Mononuclear cell (primary cell): ENCODE results near the gene INPP5A. TPM values are rescaled to one million over a fixed set of nuclear protein-coding genes. Genes with fewer than 3 reads are reported as not detected.

Source experiments
- H3K27me3 ChIP-seq: 2 replicates; pipeline ENCODE4 v1.6.0; 2011; ENCODE audit warnings: low read length, control low read depth; ENCODE audit not compliant: insufficient read depth
- H3K4me1 ChIP-seq: 2 replicates; pipeline ENCODE4 v1.5.1; 2011; ENCODE audit warnings: mild to moderate bottlenecking, low read length, control low read depth; ENCODE audit not compliant: insufficient read depth
- H3K4me3 ChIP-seq: 2 replicates; pipeline ENCODE4 v1.5.1; 2011; ENCODE audit warnings: mild to moderate bottlenecking, low read length, moderate library complexity
- H3K9me3 ChIP-seq: 2 replicates; pipeline ENCODE4 v1.5.1; 2011; ENCODE audit warnings: low read depth, mild to moderate bottlenecking, control low read depth, low read length
- total RNA-seq: library from RNA; depleted of rRNA; stranded (reverse); fragments of >200 nt; gene quantifications from one replicate; pipeline ENCODE4 v1.2.3, GENCODE V29; 2012

INPP5A gene
- total RNA-seq, 1 donor = 18.6 TPM

DNA sequence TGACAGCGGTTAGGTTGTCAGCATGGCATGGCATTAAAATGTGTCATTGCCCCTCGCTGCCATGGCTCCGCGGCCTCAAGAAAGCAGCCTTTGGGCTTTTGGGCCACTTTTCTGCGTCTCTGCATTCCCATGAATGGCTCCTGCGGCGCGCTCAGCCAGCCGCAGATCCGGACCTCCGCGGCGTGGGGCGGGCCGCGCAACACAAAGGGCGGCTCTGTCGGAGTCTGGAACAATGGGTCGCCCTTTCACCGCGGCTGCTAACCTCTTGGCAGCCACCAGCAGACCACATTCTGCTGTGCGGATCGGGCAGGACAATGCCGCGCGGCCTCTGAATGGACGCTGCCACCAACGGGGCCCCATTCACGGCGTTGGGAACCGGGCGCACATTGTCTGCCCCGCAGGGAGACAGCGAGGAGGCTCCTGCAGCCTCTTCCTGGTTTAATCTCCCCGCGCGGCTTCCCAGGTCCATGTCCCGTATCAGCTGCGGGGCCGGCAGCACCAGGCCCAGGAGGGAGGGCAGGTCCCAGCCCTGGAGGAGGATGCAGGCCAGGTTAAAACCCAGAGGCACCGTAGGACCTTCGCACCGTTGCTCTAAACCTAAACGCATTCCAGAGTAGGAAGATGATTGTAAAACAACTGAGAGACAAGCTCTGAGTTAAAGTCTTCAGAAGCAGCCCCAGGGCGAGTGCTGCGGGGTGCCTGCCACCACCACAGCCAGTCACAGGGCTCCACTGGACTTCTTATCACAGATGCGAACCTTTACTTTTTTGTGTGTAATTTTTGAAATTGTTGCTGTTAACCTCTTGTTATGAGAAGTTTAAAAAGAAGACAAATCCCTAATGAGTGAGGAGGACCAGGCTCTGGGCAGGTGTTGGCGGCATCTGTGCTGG is 176.8 kb downstream of the INPP5A start:
- Histone ChIP-seq H3K4me3 (no peak overlapping the region), H3K4me1 (no peaks in the 10 kb centered on the region), H3K27me3 (no peaks in the 10 kb centered on the region), H3K9me3 (no peaks in the 10 kb centered on the region)

DNA sequence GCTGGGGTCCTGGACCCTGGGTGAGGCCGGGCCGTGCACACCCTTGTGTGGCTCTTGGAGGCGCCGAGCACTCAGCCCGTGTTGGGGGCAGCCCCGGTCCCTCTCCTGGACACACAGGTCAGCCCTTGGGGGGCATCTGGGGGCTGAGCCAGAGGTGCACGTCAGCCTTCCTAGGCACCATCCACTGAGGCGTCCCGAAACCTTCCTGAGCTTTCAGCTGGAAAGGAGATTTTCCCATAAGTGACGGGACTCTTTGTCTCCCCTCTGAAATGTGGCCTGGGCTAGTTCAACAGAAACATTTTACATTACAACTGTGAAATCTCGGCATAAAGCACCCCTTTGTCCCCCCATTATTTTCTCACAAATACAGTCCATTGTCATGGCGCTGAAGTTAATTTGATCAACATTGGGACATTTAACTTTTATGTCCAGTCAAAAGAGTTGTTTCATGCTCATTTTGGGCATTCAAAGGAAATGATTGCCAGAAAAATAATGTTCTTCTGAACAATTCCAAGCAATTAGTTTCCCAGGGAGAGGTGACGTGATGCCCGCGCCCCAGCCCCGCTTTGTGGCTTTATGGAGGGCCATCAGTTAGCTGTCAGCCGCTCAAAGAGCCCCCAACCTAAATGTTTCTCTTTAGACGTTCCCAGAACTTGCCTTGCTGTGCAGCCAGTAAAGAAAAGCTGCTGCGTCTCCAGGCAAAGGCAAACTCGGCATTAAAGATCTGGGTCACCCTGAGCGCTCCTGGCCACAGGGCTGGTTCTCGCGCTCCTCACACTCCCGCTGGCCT is 177.6 kb downstream of the INPP5A start:
- H3K4me1 ChIP-seq = no peaks in the 10 kb centered on the region
- H3K9me3 ChIP-seq = no peaks in the 10 kb centered on the region
- H3K4me3 ChIP-seq = no peak overlapping the region
- H3K27me3 ChIP-seq = no peaks in the 10 kb centered on the region

DNA sequence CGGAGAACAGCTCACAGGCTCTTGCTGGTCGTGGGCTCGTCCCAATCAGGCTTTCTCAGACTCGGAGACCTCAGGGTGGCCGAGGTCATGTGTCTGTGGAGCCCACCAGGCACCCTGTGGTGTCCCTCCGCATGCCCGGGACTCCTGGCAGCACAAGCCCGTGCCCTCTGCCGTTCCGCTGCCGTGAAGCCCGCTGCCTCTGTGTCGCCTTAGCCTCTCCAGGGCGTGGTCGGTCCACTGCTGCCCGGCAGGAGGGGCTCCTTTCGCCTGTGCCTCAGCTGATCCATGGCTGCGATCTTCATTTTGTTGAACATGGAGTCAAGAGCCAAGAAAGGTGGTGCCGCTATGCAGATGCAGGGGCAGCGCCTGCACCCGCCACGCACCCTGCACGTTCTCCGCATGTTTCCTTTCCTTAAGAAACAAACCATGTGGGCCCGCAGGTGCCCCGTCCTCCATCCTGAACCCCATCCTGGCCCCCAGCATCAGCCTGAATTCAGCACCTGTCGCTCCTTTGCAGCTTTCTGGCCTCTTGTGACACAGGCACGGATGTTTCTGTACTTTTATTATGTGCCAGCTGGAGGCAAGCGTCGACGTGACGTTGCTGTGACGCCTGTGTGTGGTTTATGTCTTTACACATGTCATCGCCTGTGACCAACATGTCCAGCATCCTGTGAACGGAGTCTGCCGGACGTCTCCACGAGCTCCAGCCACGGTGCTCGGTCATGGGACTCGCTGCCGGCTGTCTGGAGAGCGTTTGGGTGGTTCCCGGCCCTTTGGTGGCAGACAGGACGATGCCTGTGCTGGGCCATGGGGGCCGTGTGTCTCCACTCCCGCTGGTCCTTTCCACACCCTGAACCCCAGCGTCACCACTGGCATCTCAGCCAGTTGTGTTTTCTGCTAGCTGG is 178.4 kb downstream of the INPP5A start:
- Histone ChIP-seq H3K9me3 (no peaks in the 10 kb centered on the region), H3K4me1 (no peaks in the 10 kb centered on the region), H3K4me3 (no peak overlapping the region), H3K27me3 (no peaks in the 10 kb centered on the region)

DNA sequence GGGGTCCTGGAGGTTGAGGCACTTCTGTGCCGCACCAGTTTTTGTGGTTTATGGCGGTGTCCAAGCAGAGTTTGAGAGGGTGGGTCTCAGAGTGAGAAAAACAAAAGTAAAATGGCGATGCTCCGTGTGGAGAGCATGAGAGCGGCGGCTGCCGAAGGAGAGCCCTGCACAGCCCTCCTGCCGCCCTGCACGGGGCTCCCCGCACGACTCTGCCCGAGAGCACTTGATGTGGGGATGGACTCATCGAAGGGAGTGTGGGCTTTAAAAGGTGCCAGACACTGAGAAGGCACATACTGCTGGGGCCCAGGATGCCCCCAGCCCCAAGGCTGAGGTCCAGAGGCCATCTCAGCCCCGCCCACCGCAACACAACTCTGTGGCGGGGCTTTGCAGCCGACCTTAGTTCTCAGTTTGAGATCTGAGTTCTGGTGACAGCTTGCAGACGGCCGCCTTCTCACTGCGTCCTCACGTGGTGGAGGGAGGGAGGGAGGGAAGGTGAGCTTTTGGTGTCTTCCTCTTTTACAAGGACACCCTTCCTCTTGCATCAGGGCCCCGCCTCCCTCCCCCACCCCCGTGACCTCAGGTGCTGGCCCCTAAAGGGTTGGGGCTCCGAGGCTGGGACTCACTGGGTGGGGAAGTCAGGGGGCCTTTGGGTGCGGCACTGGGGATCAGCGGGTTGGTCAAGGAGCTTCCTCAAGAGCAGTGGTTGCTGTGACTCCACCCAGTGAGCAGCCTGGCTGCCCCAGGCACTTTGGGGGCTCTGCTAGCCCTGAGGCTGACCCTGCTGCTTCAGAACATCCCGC is 179.3 kb downstream of the INPP5A start:
- no peaks in the 10 kb centered on the region for H3K27me3 ChIP-seq
- H3K4me3 ChIP-seq = no peak overlapping the region
- no peaks in the 10 kb centered on the region for H3K4me1 ChIP-seq
- H3K9me3 ChIP-seq = no peaks in the 10 kb centered on the region

DNA sequence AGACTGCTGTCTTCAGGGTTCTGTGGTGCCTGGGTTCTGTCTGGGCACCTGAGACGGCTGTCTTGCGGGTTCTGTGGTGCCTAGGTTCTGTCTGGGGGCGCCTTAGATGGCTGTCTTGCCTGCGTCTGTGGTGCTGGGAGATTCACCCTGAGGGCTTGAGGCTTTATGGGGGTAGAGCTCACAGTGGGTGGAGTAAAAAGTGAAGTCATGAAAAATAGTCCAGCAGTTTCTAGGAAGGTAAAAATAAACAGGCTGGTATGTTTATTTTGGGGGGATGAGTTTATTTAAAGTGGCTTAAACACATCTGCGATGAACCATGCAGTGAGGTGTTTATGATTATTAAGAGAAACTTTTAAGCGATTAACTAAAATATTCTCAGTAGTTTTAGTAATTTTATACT is 184.1 kb downstream of the INPP5A start:
- no peaks in the 10 kb centered on the region for H3K27me3 ChIP-seq
- no peaks in the 10 kb centered on the region for H3K4me1 ChIP-seq
- no peaks in the 10 kb centered on the region for H3K9me3 ChIP-seq
- H3K4me3 ChIP-seq = no peak overlapping the region

DNA sequence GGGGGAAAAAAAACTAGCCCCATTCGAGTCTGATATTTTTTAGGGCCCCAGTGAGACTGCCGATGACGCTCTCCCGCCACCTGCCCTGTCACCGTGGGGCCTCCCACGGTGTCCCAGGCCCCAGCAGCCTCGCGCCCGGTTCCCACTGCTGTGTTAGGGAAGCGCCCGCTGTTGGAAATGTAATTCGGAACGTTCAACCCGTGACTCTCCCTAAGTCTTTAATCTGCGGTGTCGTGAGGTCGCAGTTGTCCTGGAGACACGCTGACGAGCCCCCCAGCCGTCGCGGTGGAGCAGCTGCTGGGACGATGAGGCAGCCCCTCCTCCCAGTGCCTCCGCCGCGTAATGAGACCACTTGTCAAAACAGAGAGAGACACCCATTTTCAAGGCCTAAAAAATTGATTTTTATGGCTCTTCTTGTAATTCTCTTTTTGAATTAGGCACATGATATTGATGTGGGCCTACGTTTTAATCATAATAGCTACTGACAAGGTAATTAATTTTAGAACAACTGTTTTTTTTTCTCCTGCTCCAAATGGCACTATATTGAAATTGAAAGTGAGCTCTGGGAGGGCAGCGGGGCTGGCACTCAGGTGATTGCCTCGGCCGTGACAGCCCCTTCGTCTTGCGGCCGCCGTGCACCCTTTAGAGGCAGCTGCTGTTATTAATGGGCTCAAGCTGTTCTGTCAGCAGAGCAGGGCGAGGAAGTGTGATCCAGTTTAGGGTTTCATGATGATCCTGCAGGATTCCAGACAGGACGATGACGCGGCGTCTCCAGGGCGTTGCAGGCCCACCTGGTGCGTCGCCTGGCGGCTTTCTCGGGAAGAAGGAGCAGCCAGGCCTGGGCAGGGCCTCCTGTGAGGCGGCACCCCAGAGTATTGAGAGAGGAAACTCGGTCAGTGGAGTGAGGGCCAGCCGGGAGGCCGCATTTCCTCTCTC is 185.1 kb downstream of the INPP5A start:
- H3K27me3 ChIP-seq = no peaks in the 10 kb centered on the region
- H3K4me3 ChIP-seq = no peak overlapping the region
- no peaks in the 10 kb centered on the region for H3K9me3 ChIP-seq
- H3K4me1 ChIP-seq = no peaks in the 10 kb centered on the region

DNA sequence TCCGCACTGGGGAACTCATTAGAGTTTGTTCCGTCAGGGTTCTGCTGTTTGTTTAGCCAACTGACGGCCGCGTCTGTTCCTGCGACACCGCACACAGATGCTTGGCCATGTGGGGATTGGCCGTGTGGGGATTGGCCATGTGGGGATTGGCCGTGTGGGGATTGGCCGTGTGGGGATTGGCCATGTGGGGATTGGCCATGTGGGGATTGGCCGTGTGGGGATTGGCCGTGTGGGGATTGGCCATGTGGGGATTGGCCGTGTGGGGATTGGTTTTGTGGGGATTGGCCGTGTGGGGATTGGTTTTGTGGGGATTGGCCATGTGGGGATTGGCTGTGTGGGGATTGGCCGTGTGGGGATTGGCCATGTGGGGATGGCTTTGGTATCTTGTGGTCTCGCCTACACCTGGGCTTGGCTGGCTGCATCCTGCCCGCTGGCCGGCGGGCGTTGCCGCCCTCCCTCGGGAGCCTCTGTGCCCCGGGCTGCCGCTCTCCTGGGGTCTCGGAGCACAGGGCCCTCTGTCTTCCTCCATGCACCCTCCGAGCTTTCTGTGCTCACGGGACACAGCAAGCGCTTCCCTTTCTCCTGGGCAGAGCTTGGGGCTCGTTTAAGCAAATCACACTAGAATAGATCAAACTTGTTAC is 185.9 kb downstream of the INPP5A start:
- H3K4me3 ChIP-seq = no peak overlapping the region
- H3K4me1 ChIP-seq = no peaks in the 10 kb centered on the region
- no peaks in the 10 kb centered on the region for H3K27me3 ChIP-seq
- no peaks in the 10 kb centered on the region for H3K9me3 ChIP-seq

DNA sequence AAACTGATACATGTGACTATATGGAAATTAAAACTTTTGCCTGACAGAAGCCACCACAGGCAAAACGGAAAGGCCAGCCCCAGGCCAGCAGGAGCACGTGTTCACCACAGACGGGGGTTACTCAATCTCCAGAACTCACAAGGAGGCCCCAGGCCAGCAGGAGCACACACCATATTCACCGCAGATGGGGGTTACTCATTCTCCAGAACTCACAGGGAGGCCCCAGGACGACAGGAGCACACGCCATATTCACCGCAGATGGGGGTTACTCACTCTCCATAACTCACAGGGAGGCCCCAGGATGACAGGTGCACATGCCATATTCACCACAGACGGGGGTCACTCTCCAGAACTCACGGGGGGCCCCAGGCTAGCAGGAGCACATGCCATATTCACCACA is 186.9 kb downstream of the INPP5A start:
- Histone ChIP-seq H3K9me3 (no peaks in the 10 kb centered on the region), H3K4me1 (no peaks in the 10 kb centered on the region), H3K4me3 (no peak overlapping the region), H3K27me3 (no peaks in the 10 kb centered on the region)

DNA sequence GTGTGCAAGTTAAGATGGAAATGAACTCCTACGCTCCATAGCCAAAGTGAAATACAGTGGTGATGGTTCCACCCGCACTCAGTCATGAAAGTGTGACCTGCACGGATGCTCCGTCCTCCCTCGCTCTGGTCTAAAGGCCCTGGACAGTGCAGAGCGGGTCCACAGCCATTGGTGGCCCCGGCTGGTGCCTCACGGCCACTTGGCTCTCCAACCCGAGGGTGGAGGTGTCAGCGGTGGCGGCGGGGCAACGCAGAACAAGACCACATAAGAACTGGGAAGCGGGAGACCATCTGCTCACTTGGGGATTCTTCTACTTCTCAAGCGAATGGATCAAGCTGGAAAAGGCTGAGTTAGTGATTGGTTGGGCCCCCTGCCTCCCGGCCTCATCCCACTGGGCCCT is 187.6 kb downstream of the INPP5A start:
- Histone ChIP-seq H3K4me3 (no peak overlapping the region), H3K9me3 (no peaks in the 10 kb centered on the region), H3K27me3 (no peaks in the 10 kb centered on the region), H3K4me1 (no peaks in the 10 kb centered on the region)

DNA sequence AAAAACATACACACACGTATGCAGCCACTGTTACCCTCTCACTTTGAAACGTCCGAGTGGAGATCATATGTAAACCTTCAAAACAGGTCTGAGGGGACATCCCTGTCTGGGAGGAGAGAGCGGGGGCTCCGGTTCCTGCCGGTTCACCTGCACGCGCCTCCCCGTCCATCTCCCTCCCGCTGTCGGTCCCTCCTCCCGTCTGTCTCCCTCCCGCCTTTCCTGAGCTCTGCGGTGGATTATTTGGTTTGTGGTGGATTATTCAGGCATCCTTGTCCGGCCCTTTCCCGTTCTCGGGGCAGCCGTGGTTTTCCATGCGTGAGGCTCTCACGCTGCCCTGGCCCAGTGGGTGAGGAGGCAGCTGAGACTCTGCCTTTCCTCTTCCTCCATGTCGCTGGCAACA is 188.6 kb downstream of the INPP5A start:
- H3K27me3 ChIP-seq = no peaks in the 10 kb centered on the region
- no peaks in the 10 kb centered on the region for H3K4me1 ChIP-seq
- no peaks in the 10 kb centered on the region for H3K9me3 ChIP-seq
- no peak overlapping the region for H3K4me3 ChIP-seq

DNA sequence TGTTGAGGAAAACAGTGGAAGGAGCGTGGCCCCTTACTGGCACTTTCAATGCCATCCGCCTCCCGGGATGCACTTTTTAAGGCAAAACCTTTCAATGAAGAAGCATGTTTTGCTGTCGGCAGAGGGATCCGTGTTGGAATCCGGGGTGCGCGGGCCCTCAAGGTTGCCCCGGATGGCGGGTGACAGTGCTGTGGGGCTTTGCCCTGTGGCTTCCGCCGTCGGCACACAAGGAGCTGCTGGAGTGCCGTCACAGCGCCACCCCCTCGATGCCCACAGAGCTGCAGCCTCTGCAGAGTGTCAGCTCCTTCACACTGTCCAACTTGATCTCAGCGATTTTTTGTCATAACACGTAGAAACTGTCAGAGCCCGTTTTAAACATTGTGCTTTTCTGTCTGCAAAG is 189.4 kb downstream of the INPP5A start:
- H3K9me3 ChIP-seq = no peaks in the 10 kb centered on the region

DNA sequence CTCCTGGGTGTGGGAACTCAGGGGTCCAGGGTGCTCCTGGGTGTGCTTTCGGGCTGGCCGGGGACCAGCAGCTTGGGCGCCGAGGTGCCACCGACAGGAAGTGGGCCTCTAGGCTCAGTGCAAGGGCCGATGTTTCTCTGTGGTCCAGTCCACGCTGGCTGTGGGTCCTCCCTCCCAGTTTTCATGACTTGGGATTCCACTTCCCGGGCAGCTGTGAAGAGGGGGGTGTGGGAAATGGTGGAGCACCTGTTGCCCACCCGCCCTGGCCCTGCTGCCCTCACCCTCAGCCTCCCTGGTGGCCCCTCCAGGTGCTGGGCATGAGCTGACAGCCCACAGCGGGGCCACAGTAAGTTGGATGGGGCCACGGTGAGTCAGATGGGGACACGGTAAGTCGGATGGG is 189.8 kb downstream of the INPP5A start:
- H3K4me3 ChIP-seq = no peak overlapping the region
- H3K27me3 ChIP-seq = no peaks in the 10 kb centered on the region
- H3K4me1 ChIP-seq = no peaks in the 10 kb centered on the region
- no peaks in the 10 kb centered on the region for H3K9me3 ChIP-seq

More for the DNA sequence above, 189.4 kb downstream of the INPP5A start:
- Histone ChIP-seq H3K4me1 (no peaks in the 10 kb centered on the region), H3K4me3 (no peak overlapping the region), H3K27me3 (no peaks in the 10 kb centered on the region)

DNA sequence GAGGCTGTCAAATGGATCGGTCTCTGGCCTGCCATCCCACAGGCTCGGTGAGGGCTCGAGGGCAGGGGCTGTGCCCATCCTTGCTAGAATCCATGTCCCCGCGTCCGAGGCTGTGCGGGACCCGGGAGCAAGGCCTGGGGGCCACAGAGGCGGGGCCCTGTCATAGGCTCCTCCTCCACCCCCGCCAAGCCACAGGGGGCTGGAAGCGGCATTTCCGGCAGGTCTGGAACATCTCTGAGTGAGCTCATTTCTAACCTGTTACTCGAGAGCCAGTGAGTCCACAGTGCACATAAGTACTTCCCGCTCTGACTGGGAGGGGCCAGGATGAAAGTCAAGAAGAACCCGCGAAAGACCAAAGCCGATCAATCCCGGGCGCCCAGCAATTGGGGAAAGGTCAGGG is 190.7 kb downstream of the INPP5A start:
- Histone ChIP-seq H3K9me3 (no peaks in the 10 kb centered on the region), H3K4me1 (no peaks in the 10 kb centered on the region), H3K4me3 (no peak overlapping the region), H3K27me3 (no peaks in the 10 kb centered on the region)
